SK-N-SH (cell line): Measurements from ENCODE around the gene SLC36A2. TPM values are rescaled to one million over a fixed set of nuclear protein-coding genes. Genes with fewer than 3 reads are reported as not detected.

Source experiments
- CTCF ChIA-PET: fragments of 300-600, 350-600 bp; formaldehyde crosslinking; extraction: SDS; loops from one replicate; lab custom pipeline; 2021; lab: Yijun Ruan, JAX
- POLR2A ChIA-PET: fragments of 350-600 bp; sonication (Branson Sonifier 250); formaldehyde crosslinking; extraction: SDS; loops from one replicate; lab custom pipeline; 2020; ENCODE audit warnings: antibody characterized with exemption, inconsistent platforms; lab: Yijun Ruan, JAX
- DNase-seq: peaks from one replicate; pipeline ENCODE4 v3.0.0; 2012
- H2AFZ ChIP-seq: fragments of 200-600 bp; sonication (generic); 2 replicates; pipeline ENCODE4 v1.8.1; 2016; ENCODE audit warnings: antibody characterized with exemption, mild to moderate bottlenecking, low read depth
- H3F3A ChIP-seq: fragments of 200-600 bp; sonication (generic); replicated peaks from 2 replicates; pipeline ENCODE3; 2016; ENCODE audit warnings: antibody characterized with exemption, mild to moderate bottlenecking; ENCODE audit not compliant: insufficient read depth
- H3K27ac ChIP-seq, 2 experiments: fragments of 200-500 bp in 1 of 2; fragments of 200-600 bp in 1 of 2; sonication (Bioruptor generic) in 1 of 2; sonication (generic), shearing (Covaris generic) in 1 of 2; 2 replicates each; pipeline versions ENCODE4 v1.5.1 to v1.6.1; 2014 to 2016; ENCODE audit warnings: low read depth in 2 of 2, inconsistent platforms in 1 of 2, low read length in 1 of 2, mild to moderate bottlenecking in 1 of 2, mixed read lengths in 1 of 2
- H3K27me3 ChIP-seq: fragments of 200-600 bp; sonication (generic), shearing (Covaris generic); 2 replicates; pipeline ENCODE4 v1.6.1; 2016; ENCODE audit warnings: mixed run types; ENCODE audit not compliant: insufficient read depth
- H3K36me3 ChIP-seq, 2 experiments: fragments of 200-500 bp in 1 of 2; fragments of 200-600 bp in 1 of 2; sonication (Bioruptor generic) in 1 of 2; sonication (generic) in 1 of 2; replicated peaks in 1 of 2; 2 replicates each; pipeline versions ENCODE3 to v1.5.1; 2014 to 2016; ENCODE audit warnings: low read length in 1 of 2, mild to moderate bottlenecking in 1 of 2; ENCODE audit not compliant: insufficient read depth in 2 of 2, control insufficient read depth in 1 of 2
- H3K4me1 ChIP-seq, 2 experiments: fragments of 200-500 bp in 1 of 2; fragments of 200-600 bp in 1 of 2; sonication (Bioruptor generic) in 1 of 2; sonication (generic), shearing (Covaris generic) in 1 of 2; 2 replicates each; pipeline versions ENCODE4 v1.5.1 to v1.6.1; 2014 to 2016; ENCODE audit warnings: low read depth in 1 of 2, low read length in 1 of 2, mixed run types in 1 of 2; ENCODE audit not compliant: insufficient read depth in 2 of 2, control insufficient read depth in 1 of 2
- H3K4me2 ChIP-seq: fragments of 200-600 bp; sonication (generic), shearing (Covaris generic); 2 replicates; pipeline ENCODE4 v1.6.1; 2017; ENCODE audit warnings: mixed run types
- H3K4me3 ChIP-seq, 2 experiments: fragments of 200-500 bp in 1 of 2; fragments of 200-600 bp in 1 of 2; sonication (Bioruptor generic) in 1 of 2; sonication (generic), shearing (Covaris generic) in 1 of 2; 2 replicates each; pipeline versions ENCODE4 v1.5.1 to v1.8.1; 2014 to 2016; ENCODE audit warnings: low read depth in 2 of 2, inconsistent platforms in 1 of 2, low read length in 1 of 2, mild to moderate bottlenecking in 1 of 2, mixed read lengths in 1 of 2, moderate library complexity in 1 of 2
- H3K79me2 ChIP-seq: fragments of 200-600 bp; sonication (generic); 2 replicates; pipeline ENCODE4 v1.8.1; 2017; ENCODE audit warnings: mild to moderate bottlenecking; ENCODE audit not compliant: insufficient read depth
- H3K9ac ChIP-seq: fragments of 200-600 bp; sonication (generic); 2 replicates; pipeline ENCODE4 v1.6.1; 2017; ENCODE audit warnings: mixed run types
- H3K9me2 ChIP-seq: fragments of 200-600 bp; sonication (generic); 2 replicates; pipeline ENCODE4 v1.6.1; 2017; ENCODE audit warnings: mixed run types
- H3K9me3 ChIP-seq: fragments of 200-600 bp; sonication (generic); 2 replicates; pipeline ENCODE4 v1.6.1; 2017; ENCODE audit warnings: mixed run types, mild to moderate bottlenecking, moderate library complexity
- H4K20me1 ChIP-seq: fragments of 200-600 bp; sonication (generic); 2 replicates; pipeline ENCODE4 v1.6.1; 2017; ENCODE audit warnings: mild to moderate bottlenecking, mixed run types; ENCODE audit not compliant: insufficient read depth
- CHD2 ChIP-seq: fragments of 150-350 bp; IDR thresholded peaks from 2 replicates; pipeline ENCODE4 v1.6.1; 2018; ENCODE audit warnings: low read length; ENCODE audit not compliant: partially characterized antibody
- CTCF ChIP-seq: fragments of 200-600 bp; sonication (generic); IDR thresholded peaks from 2 replicates; pipeline ENCODE4 v1.6.1; 2017; ENCODE audit warnings: antibody characterized with exemption, mild to moderate bottlenecking, moderate library complexity
- EP300 ChIP-seq, 2 experiments: IDR thresholded peaks; 2 replicates each; pipeline versions ENCODE4 v1.4.0 to v1.6.1; 2012; ENCODE audit warnings: borderline replicate concordance in 1 of 2, low read depth in 1 of 2, low read length in 1 of 2
- IRF3 ChIP-seq: fragments of 150-350 bp; IDR thresholded peaks from 2 replicates; pipeline ENCODE4 v1.6.1; 2016; ENCODE audit warnings: mild to moderate bottlenecking, low read depth, low read length
- NFIC ChIP-seq: IDR thresholded peaks from 2 replicates; pipeline ENCODE4 v1.4.0; 2012; ENCODE audit warnings: borderline replicate concordance
- PBX3 ChIP-seq: IDR thresholded peaks from 2 replicates; pipeline ENCODE4; 2012
- POLR2AphosphoS5 ChIP-seq: IDR thresholded peaks from 2 replicates; pipeline ENCODE4 v1.6.1; 2012; ENCODE audit warnings: low read depth, low read length
- RAD21 ChIP-seq: IDR thresholded peaks from 2 replicates; pipeline ENCODE4 v1.6.1; 2012; ENCODE audit warnings: mild to moderate bottlenecking, low read length
- SIN3A ChIP-seq: IDR thresholded peaks from 2 replicates; pipeline ENCODE4 v1.6.1; 2012; ENCODE audit warnings: low read depth, mild to moderate bottlenecking, low read length, moderate library complexity, borderline replicate concordance
- TCF12 ChIP-seq: IDR thresholded peaks from 2 replicates; pipeline ENCODE4 v1.4.0; 2012
- TEAD4 ChIP-seq: IDR thresholded peaks from 2 replicates; pipeline ENCODE4 v1.4.0; 2012; ENCODE audit warnings: mild to moderate bottlenecking, borderline replicate concordance; ENCODE audit not compliant: insufficient read depth
- ZBTB33 ChIP-seq: IDR thresholded peaks from 2 replicates; pipeline ENCODE4 v1.4.0; 2012; ENCODE audit warnings: low read depth, borderline replicate concordance
- WGBS: methylation state at CpG from one replicate; pipeline ENCODE4 v1.1.6; 2017; ENCODE audit warnings: low lambda C conversion rate; 5-methylcytosine and 5-hydroxymethylcytosine counted together
- polyA plus RNA-seq, 3 experiments: library from polyadenylated mRNA; depleted of rRNA; stranded (reverse); fragments of >200 nt; gene quantifications; 2 replicates each; pipeline ENCODE4 v1.2.3, GENCODE V29; 2012

SLC36A2 gene
- polyA plus RNA-seq, 1 of the 3 experiments (the other 2 are of a cell fraction), result not detected

DNA sequence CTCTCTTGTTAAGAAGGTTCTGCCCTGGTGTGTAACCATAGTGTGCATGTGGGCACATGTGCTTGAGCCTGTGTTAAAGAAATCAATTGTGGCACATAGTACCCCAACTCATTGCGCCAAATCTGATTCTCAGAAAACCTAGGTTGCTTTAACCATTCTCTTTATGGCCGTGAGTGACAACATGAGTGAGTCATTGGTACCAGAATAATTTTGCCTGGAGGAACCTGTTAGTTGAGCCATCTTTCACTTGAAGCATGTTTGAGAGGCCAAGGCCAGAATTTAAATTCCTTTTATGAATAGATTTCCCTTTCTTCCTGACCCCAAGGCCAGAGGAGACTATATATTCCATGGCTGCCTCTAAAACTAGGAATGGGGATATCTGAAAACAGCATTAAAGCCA lies 35.2 kb upstream of the SLC36A2 start:
- WGBS, result 48% methylated on average over 2 of the region's 2 CpGs
- CTCF ChIA-PET, result no interaction called here
- no peaks in the 10 kb centered on the region for H3K9me2 ChIP-seq

More for the DNA sequence above, 35.2 kb upstream of the SLC36A2 start:
- no peak overlapping the region for H3K4me2 ChIP-seq
- no peaks in the 10 kb centered on the region for H3F3A ChIP-seq
- H3K79me2 ChIP-seq, result no peaks in the 10 kb centered on the region
- DNase-seq, result no peak
- H3K9ac ChIP-seq, result no peak overlapping the region
- H3K4me1 ChIP-seq, result no peaks in the 10 kb centered on the region
- H2AFZ ChIP-seq, result no peak overlapping the region
- no peak overlapping the region for H3K27ac ChIP-seq
- POLR2A ChIA-PET, result no interaction called here
- H3K36me3 ChIP-seq, result no peaks in the 10 kb centered on the region
- no peaks in the 10 kb centered on the region for H4K20me1 ChIP-seq
- H3K27me3 ChIP-seq, result no peaks in the 10 kb centered on the region
- H3K9me3 ChIP-seq, result no peaks in the 10 kb centered on the region
- no peak overlapping the region for H3K4me3 ChIP-seq
- TF ChIP-seq CTCF (no peak), EP300 (IDR thresholded peaks at IDR 0.05; ENCODE audit: borderline replicate concordance in 1 of 2, low read depth in 1 of 2, low read length in 1 of 2) (no peak), PBX3 (no peak), TCF12 (no peak), NFIC (no peak), POLR2AphosphoS5 (no peak), IRF3 (no peak), CHD2 (no peak), TEAD4 (no peak), SIN3A (no peak), RAD21 (no peak), ZBTB33 (no peak)
